ENCODE results near the gene EMP1. TPM values are rescaled to one million over a fixed set of nuclear protein-coding genes. Genes with fewer than 3 reads are reported as not detected.

The EMP1 gene
- total RNA-seq, 1 donor from 2014 or later = 286 TPM

DNA sequence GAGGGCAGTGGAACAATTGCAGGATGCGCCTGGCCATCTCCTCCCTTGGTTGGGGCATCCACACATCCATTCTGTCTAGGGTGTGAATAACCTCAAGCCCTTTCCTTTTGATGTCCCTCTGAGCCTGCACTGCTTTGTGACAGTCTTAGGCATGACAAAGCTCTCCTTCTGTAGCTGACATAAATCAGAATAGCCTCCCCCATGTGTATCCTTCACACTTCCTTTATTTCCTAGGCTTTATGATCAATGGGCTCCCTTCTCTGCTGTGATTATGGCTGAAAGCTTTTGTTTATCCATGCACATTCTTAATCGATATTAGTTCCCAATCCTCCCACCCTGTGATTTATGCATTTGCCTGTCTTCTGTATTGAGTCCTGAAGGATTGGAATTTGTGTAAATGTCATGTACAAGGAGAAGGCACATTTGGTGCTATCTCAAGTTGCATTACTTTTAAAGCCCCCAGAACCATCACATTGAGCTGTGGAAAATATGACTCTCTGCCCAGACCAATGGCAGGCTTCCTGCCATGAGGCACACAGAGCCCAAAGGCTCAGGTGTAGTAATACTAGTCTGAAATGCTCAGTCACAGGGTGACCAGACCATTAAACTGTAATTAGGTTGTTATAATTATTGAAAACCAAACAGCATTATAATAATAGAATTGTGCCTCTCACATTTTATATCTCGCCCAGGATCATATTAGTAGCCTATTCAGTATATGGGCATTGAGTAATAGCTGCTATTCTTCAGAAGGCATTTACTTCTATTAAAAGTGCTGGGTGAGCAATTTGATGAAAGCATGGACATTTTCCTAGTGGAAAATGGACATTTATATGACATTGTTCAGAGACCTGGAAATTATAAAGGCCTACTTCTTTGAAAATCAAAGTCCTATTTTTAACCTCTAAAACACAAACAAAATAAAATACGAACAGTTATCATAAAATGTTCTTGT is 14.0 kb downstream of the EMP1 start:
- Histone ChIP-seq H3K27ac (no peak overlapping the region), H3K4me3 (no peak overlapping the region), H3K27me3 (no peaks in the 10 kb centered on the region), H3K36me3 (peaks cover 37% of the 10 kb centered on the region), H3K4me1 (peaks cover 59% of the 10 kb centered on the region), H3K9me3 (no peaks in the 10 kb centered on the region)
- intact Hi-C loops (cut with DNase I) = loop anchor here (10.0 kb wide), 1 partner anchor 116 kb away; no protein-coding TSS in a partner anchor
- DNase-seq (no peak), ATAC-seq (no peak)
- TF ChIP-seq, protein P1, sequence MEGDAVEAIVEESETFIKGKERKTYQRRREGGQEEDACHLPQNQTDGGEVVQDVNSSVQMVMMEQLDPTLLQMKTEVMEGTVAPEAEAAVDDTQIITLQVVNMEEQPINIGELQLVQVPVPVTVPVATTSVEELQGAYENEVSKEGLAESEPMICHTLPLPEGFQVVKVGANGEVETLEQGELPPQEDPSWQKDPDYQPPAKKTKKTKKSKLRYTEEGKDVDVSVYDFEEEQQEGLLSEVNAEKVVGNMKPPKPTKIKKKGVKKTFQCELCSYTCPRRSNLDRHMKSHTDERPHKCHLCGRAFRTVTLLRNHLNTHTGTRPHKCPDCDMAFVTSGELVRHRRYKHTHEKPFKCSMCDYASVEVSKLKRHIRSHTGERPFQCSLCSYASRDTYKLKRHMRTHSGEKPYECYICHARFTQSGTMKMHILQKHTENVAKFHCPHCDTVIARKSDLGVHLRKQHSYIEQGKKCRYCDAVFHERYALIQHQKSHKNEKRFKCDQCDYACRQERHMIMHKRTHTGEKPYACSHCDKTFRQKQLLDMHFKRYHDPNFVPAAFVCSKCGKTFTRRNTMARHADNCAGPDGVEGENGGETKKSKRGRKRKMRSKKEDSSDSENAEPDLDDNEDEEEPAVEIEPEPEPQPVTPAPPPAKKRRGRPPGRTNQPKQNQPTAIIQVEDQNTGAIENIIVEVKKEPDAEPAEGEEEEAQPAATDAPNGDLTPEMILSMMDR (IDR thresholded peaks at IDR 0.05) = no peak

DNA sequence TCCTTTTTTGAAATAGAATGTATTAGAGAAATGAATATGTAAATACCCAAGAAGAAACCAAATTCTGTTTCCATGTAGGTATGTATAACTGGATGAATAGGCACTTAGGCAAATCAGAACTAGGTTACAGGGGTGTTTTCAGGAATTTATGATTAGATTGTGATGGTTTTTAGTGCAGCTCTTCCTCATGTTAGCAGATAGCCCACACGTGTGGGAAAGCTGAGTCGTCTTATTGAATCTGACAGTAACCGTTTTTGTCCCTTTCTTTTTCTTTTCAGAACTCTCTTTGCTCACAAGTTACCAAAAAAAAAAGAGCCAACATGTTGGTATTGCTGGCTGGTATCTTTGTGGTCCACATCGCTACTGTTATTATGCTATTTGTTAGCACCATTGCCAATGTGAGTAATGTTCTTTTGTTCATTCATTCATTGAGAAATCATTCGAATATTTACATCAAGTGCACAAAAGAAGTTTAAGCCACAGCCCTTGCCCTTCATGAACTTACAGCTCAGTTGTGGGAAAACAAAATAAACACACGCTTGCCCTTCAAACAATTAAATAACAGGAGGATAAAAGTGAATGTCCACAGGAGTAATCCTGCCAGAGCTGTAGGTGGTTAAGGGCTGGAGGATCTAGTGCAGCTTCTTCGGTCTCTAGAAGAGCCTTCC is 14.8 kb downstream of the EMP1 start:
- no peak for ATAC-seq
- no peak for DNase-seq
- Histone ChIP-seq H3K9me3 (no peaks in the 10 kb centered on the region), H3K36me3 (peaks cover 45% of the 10 kb centered on the region), H3K4me1 (peaks cover 55% of the 10 kb centered on the region), H3K27ac (peak overlapping the region; percentile 31), H3K27me3 (no peaks in the 10 kb centered on the region), H3K4me3 (no peak overlapping the region)
- intact Hi-C loops (cut with DNase I) = loop anchor here (10.0 kb wide), 1 partner anchor 117 kb away; no protein-coding TSS in a partner anchor
- TF ChIP-seq, protein P1 (IDR thresholded peaks at IDR 0.05) = no peak

DNA sequence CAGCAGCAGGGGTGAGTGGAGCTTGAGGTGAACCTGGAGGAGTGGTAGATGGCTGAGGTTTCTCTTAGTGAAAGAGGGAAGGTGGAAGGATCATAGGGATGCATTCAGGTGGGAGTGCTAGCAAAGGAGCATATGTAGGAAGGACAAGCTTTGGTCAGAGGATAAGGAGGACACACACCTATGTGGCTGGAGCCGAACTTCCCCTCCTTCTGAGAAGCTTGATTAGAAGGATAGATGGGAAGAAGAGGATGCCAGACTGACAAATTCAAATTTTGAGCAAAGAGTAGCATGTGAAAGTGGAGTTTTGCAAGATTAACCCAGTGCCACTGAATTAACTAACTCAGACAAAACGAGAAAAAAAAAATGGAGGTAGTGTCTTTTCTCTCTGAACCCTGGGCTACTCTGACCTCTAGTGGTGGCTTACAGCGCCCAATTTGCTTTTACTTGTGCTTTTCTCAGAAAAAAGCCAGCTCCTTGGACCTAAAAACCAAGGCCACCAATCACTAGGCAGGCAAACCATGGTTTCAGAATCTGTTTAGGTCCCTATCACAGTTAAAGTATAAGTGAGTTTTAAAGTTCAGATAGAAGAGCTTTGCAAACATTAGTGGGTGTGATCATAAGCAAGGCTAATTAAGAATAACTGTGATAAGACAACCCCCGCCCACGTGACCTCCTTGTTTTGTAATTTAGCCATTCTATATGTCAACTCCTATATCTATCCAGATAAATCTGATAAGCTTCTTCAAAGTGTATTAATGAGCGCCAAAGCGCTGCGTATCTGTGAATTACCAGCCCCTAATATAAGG is 15.5 kb downstream of the EMP1 start:
- DNase-seq = no peak
- H3K9me3 ChIP-seq = no peaks in the 10 kb centered on the region
- H3K36me3 ChIP-seq = peaks cover 52% of the 10 kb centered on the region
- no peak overlapping the region for H3K4me3 ChIP-seq
- ATAC-seq = peak; percentile 73
- H3K4me1 ChIP-seq = peaks cover 50% of the 10 kb centered on the region
- intact Hi-C loops (cut with DNase I) = loop anchor here (10.0 kb wide), 1 partner anchor 117 kb away; no protein-coding TSS in a partner anchor
- peak overlapping the region; percentile 31 for H3K27ac ChIP-seq
- TF ChIP-seq, protein P1 (IDR thresholded peaks at IDR 0.05) = peak; percentile 83
- H3K27me3 ChIP-seq = no peaks in the 10 kb centered on the region

DNA sequence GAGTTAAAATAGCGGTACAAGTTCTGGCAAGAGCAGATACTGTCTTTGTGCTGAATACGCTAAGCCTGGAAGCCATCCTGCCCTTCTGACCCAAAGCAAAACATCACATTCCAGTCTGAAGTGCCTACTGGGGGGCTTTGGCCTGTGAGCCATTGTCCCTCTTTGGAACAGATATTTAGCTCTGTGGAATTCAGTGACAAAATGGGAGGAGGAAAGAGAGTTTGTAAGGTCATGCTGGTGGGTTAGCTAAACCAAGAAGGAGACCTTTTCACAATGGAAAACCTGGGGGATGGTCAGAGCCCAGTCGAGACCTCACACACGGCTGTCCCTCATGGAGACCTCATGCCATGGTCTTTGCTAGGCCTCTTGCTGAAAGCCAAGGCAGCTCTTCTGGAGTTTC is 18.5 kb downstream of the EMP1 start:
- peaks cover 67% of the 10 kb centered on the region for H3K36me3 ChIP-seq
- intact Hi-C loops (cut with DNase I) = loop anchor here (10.0 kb wide), 1 partner anchor 120 kb away; no protein-coding TSS in a partner anchor
- no peak for DNase-seq
- no peak overlapping the region for H3K27ac ChIP-seq
- no peak for ATAC-seq
- H3K4me1 ChIP-seq = peaks cover 20% of the 10 kb centered on the region
- H3K27me3 ChIP-seq = no peaks in the 10 kb centered on the region
- TF ChIP-seq, protein P1 (IDR thresholded peaks at IDR 0.05) = no peak
- H3K4me3 ChIP-seq = no peak overlapping the region
- no peaks in the 10 kb centered on the region for H3K9me3 ChIP-seq

DNA sequence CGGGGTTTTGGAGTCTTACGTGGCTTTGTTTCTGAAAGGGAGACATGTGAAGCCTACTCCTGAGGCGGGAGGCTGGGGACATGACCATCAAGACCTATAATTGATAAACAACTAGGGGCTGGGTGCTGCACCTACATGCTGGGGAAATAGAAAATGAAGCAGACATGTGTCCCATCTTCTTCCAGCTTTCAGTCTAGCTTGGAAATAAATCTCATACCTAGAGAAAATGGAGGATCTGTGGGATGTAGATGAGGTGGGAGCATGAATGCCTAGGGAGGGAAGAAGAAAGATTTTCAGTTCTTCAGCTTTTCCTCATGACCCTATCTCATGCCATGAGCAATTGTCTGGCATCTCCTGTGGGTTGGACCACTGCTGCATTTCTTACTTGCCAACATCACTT is 22.1 kb downstream of the EMP1 start:
- intact Hi-C loops (cut with DNase I) = loop anchor here (10.0 kb wide), 1 partner anchor 124 kb away; no protein-coding TSS in a partner anchor
- H3K9me3 ChIP-seq = no peaks in the 10 kb centered on the region
- peaks cover 49% of the 10 kb centered on the region for H3K36me3 ChIP-seq
- no peak overlapping the region for H3K4me3 ChIP-seq
- DNase-seq (no peak), ATAC-seq (no peak)
- no peak overlapping the region for H3K27ac ChIP-seq
- TF ChIP-seq, protein P1 (IDR thresholded peaks at IDR 0.05) = no peak
- no peaks in the 10 kb centered on the region for H3K27me3 ChIP-seq
- peaks cover 5% of the 10 kb centered on the region for H3K4me1 ChIP-seq

Data from upper lobe of right lung (tissue), 1 donor.